PC-3 (cell line): ENCODE data around the gene KRT80. TPM values are rescaled to one million over a fixed set of nuclear protein-coding genes. Genes with fewer than 3 reads are reported as not detected.

Source experiments
- ATAC-seq: fragments of 200-7000 bp; cut with Tn5 transposase; 2 replicates; pipeline ENCODE4 v1.9.1; 2020; ENCODE audit warnings: mild to moderate bottlenecking, moderate library complexity
- BruUV-seq: library from RNA; stranded (reverse); fragments of 400-500 nt; replicated peaks from 2 replicates; lab custom pipeline; 2021; lab: Mats Ljungman, UMichigan
- CTCF ChIA-PET: fragments of 300-600 bp; sonication (Branson Sonifier 250); formaldehyde crosslinking; loops from one replicate; lab custom pipeline; 2022; ENCODE audit warnings: antibody characterized with exemption; lab: Charles Lee
- POLR2A ChIA-PET: fragments of 300-600 bp; sonication (Branson Sonifier 250); formaldehyde crosslinking; loops from one replicate; lab custom pipeline; 2022; ENCODE audit warnings: antibody characterized with exemption; ENCODE audit not compliant: unreplicated experiment; lab: Charles Lee
- DNase-seq: peaks from one replicate; pipeline ENCODE4 v3.0.0-alpha.2; 2015
- H2AFZ ChIP-seq: fragments of 300-600 bp; sonication (generic); 2 replicates; pipeline ENCODE4 v1.6.0; 2016; ENCODE audit warnings: antibody characterized with exemption, low read length
- H3F3A ChIP-seq: fragments of 300-600 bp; sonication (generic); one replicate; pipeline ENCODE4 v1.6.0; 2017; ENCODE audit warnings: antibody characterized with exemption, low read length, control low read depth, mild to moderate bottlenecking; ENCODE audit not compliant: unreplicated experiment
- H3K27ac ChIP-seq: fragments of 300-600 bp; sonication (generic); 2 replicates; pipeline ENCODE4 v1.5.1; 2016; ENCODE audit warnings: mild to moderate bottlenecking, low read length
- H3K27me3 ChIP-seq: fragments of 300-600 bp; sonication (generic); 2 replicates; pipeline ENCODE4 v1.6.1; 2016; ENCODE audit warnings: low read length, mixed read lengths
- H3K36me3 ChIP-seq: fragments of 300-600 bp; sonication (generic); 2 replicates; pipeline ENCODE4 v1.6.1; 2016; ENCODE audit warnings: low read depth, mixed run types, low read length, mixed read lengths
- H3K4me1 ChIP-seq: fragments of 300-600 bp; sonication (generic); 2 replicates; pipeline ENCODE4 v1.5.1; 2016; ENCODE audit warnings: low read length; ENCODE audit not compliant: insufficient read depth
- H3K4me2 ChIP-seq: fragments of 300-600 bp; sonication (generic); 2 replicates; pipeline ENCODE4 v1.6.0; 2016; ENCODE audit warnings: low read length
- H3K4me3 ChIP-seq: fragments of 300-600 bp; sonication (generic); 2 replicates; pipeline ENCODE4 v1.5.1; 2016; ENCODE audit warnings: mild to moderate bottlenecking, low read length, mixed read lengths
- H3K79me2 ChIP-seq: fragments of 300-600 bp; sonication (generic); 2 replicates; pipeline ENCODE4 v1.6.1; 2017; ENCODE audit warnings: low read length, mixed read lengths
- H3K9ac ChIP-seq: fragments of 300-600 bp; sonication (generic); 2 replicates; pipeline ENCODE4 v1.6.0; 2016; ENCODE audit warnings: mild to moderate bottlenecking, low read length
- H3K9me2 ChIP-seq: fragments of 300-600 bp; sonication (generic); replicated peaks from 2 replicates; pipeline ENCODE4 v1.6.1; 2016; ENCODE audit warnings: mixed run types, low read length, mixed read lengths
- H3K9me3 ChIP-seq: fragments of 300-600 bp; sonication (generic); 2 replicates; pipeline ENCODE4 v1.6.1; 2016; ENCODE audit warnings: low read length, mixed read lengths
- H4K20me1 ChIP-seq: fragments of 300-600 bp; sonication (generic); 2 replicates; pipeline ENCODE4 v1.6.1; 2016; ENCODE audit warnings: low read length, mixed read lengths
- EZH2 ChIP-seq: fragments of 300-600 bp; sonication (generic); IDR thresholded peaks from one replicate; pipeline ENCODE4 v1.6.1; 2017; ENCODE audit warnings: antibody characterized with exemption, mild to moderate bottlenecking, low read length; ENCODE audit not compliant: unreplicated experiment
- EZH2phosphoT487 ChIP-seq: fragments of 300-600 bp; sonication (generic); IDR thresholded peaks from 2 replicates; pipeline ENCODE4 v1.6.1; 2018; ENCODE audit warnings: mild to moderate bottlenecking, antibody characterized with exemption, low read length, borderline replicate concordance
- intact Hi-C: fragments of 100-400 bp; cut with micrococcal nuclease; formaldehyde crosslinking; loops from 2 replicates; pipeline ENCODE4 v1.9.0; 2023
- total RNA-seq: library from RNA; depleted of rRNA; stranded (reverse); fragments of >200 nt; gene quantifications from 2 replicates; pipeline ENCODE4 v1.2.3, GENCODE V29; 2014
- TF ChIP-seq, protein P1 (sequence below): fragments of 300-600 bp; sonication (generic); conservative IDR thresholded peaks from 2 replicates; pipeline ENCODE4 v1.5.1; 2017; ENCODE audit warnings: antibody characterized with exemption, low read depth, mild to moderate bottlenecking, low read length

KRT80 gene
- total RNA-seq, 1 experiment from 2014 or later, result 19.8 TPM

GRCh38 chr12:52151837-52152783 is 39.7 kb downstream of the KRT80 start:
- Histone ChIP-seq H3K27ac (peak overlapping the region; percentile 100), H3K9me3 (no peaks in the 10 kb centered on the region), H3K9ac (peak overlapping the region; percentile 72), H3K4me1 (peaks cover 66% of the 10 kb centered on the region), H3K36me3 (no peaks in the 10 kb centered on the region), H3K9me2 (no peaks in the 10 kb centered on the region), H4K20me1 (no peaks in the 10 kb centered on the region), H3K27me3 (no peaks in the 10 kb centered on the region), H3K4me3 (peak overlapping the region; percentile 42), H2AFZ (peak overlapping the region; percentile 48), H3K4me2 (peak overlapping the region; percentile 73), H3K79me2 (peaks cover under 1% of the 10 kb centered on the region), H3F3A (peaks cover 5% of the 10 kb centered on the region)
- intact Hi-C loops, result no loop called here
- peak; percentile 20 for ATAC-seq
- ChIA-PET CTCF (interaction anchor here (0.7 kb wide), 1 partner anchor 128 kb away, joined by 3 read pairs; no protein-coding TSS in a partner anchor), POLR2A (interaction anchor here (0.6 kb wide), 1 partner anchor 38 kb away, joined by 4 read pairs; no protein-coding TSS in a partner anchor)
- no TSS peak for BruUV-seq
- no peak for TF ChIP-seq EZH2phosphoT487
- TF ChIP-seq, protein P1, sequence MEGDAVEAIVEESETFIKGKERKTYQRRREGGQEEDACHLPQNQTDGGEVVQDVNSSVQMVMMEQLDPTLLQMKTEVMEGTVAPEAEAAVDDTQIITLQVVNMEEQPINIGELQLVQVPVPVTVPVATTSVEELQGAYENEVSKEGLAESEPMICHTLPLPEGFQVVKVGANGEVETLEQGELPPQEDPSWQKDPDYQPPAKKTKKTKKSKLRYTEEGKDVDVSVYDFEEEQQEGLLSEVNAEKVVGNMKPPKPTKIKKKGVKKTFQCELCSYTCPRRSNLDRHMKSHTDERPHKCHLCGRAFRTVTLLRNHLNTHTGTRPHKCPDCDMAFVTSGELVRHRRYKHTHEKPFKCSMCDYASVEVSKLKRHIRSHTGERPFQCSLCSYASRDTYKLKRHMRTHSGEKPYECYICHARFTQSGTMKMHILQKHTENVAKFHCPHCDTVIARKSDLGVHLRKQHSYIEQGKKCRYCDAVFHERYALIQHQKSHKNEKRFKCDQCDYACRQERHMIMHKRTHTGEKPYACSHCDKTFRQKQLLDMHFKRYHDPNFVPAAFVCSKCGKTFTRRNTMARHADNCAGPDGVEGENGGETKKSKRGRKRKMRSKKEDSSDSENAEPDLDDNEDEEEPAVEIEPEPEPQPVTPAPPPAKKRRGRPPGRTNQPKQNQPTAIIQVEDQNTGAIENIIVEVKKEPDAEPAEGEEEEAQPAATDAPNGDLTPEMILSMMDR, result peak; percentile 90
- DNase-seq, result peak; percentile 82

DNA sequence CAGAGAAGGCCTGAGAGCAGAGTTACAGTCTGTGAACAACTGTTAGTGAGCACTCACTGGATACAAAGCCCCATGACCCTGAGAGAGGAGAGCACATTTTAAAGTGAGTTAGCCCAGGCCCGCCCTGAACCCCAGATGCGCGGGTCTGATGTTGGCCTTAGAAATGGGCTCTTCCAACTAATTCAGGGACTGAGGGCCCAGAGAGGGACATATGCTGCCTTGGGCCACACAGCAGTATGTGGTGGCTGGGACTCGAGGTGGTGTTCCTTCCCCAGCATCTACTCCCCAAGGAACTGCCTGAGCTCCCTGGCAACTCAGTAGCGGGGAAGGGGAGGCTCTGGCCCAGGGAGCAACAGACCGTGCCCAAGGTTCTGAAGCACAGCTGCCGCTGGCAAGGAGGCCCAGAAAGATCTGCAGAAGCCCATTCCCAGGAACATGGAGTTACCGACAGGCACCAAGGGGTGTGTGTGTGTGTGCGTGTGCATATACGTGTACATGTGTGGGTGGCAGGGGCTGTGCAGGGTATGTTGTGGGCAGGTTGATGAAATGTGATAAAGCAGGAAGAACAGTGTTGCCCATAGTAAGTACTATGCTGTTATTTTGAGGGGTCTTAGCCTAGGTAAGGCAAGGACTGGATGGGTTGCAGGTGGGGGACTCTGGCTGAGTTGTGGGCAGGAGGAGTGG is 40.5 kb downstream of the KRT80 start:
- Histone ChIP-seq H3K4me1 (peaks cover 68% of the 10 kb centered on the region), H3K4me3 (no peak overlapping the region), H3K27me3 (no peaks in the 10 kb centered on the region), H2AFZ (no peak overlapping the region), H3K27ac (peak overlapping the region; percentile 100), H3K4me2 (0 out of 2 replicates have a peak overlapping the region, but pooled peaks have one; percentile 73), H3K36me3 (no peaks in the 10 kb centered on the region), H3K9ac (peak overlapping the region; percentile 72), H3K9me3 (no peaks in the 10 kb centered on the region), H4K20me1 (no peaks in the 10 kb centered on the region), H3F3A (peaks cover 5% of the 10 kb centered on the region), H3K9me2 (no peaks in the 10 kb centered on the region), H3K79me2 (peaks cover 9% of the 10 kb centered on the region)
- no TSS peak for BruUV-seq
- ATAC-seq (no peak), DNase-seq (no peak)
- ChIA-PET POLR2A (no interaction called here), CTCF (interaction anchor here (0.7 kb wide), 1 partner anchor 129 kb away, joined by 3 read pairs; no protein-coding TSS in a partner anchor)
- intact Hi-C loops, result no loop called here
- TF ChIP-seq, protein P1, result no peak
- TF ChIP-seq EZH2phosphoT487 (no peak), EZH2 (no peak)
